K562 (cell line): Measurements from ENCODE around the gene ANKRD6.

Experiments
- CTCF ChIP-seq, 3 experiments: IDR thresholded peaks in 2 of 3; conservative IDR thresholded peaks in 1 of 3; 2 replicates each; pipeline ENCODE4 v1.5.1; 2011 to 2012; ENCODE audit warnings: low read length in 3 of 3, mild to moderate bottlenecking in 3 of 3, control low read depth in 2 of 3, improper control_type of control experiment in 1 of 3, inconsistent platforms in 1 of 3, low read depth in 1 of 3, mixed read lengths in 1 of 3, moderate library complexity in 1 of 3; ENCODE audit not compliant: insufficient read depth in 2 of 3
- FOS ChIP-seq: IDR thresholded peaks from 3 replicates; pipeline ENCODE4 v1.6.1; 2011; ENCODE audit not compliant: insufficient read length; ENCODE audit errors: extremely low read depth
- HMG20A ChIP-seq: fragments of 450-650 bp; formaldehyde crosslinking; conservative IDR thresholded peaks from 2 replicates; pipeline ENCODE4 v1.4.0; 2020; ENCODE audit warnings: mild to moderate bottlenecking, mixed read lengths
- KLF16 ChIP-seq: IDR thresholded peaks from 2 replicates; pipeline ENCODE4 v1.6.1; 2016; ENCODE audit warnings: antibody characterized with exemption
- MAFK ChIP-seq: IDR thresholded peaks from 2 replicates; pipeline ENCODE4 v1.6.1; 2011; ENCODE audit warnings: low read length, improper control_type of control experiment
- MYC ChIP-seq, 2 experiments: fragments of 250-450 bp in 1 of 2; sonication (Bioruptor Pico) in 1 of 2; IDR thresholded peaks; 2 replicates each; pipeline versions ENCODE4 v1.5.1 to v1.6.1; 2012 to 2021; ENCODE audit warnings: low read depth in 2 of 2, borderline replicate concordance in 1 of 2, improper control_type of control experiment in 1 of 2, low read length in 1 of 2, mild to moderate bottlenecking in 1 of 2, moderate library complexity in 1 of 2
- NRF1 ChIP-seq, 2 experiments: fragments of 450-650 bp; IDR thresholded peaks in 1 of 2; conservative IDR thresholded peaks in 1 of 2; 2 replicates each; pipeline ENCODE4 v1.6.1; 2014; ENCODE audit warnings: mild to moderate bottlenecking in 2 of 2
- PHF8 ChIP-seq: fragments of 200-600 bp; sonication (generic); IDR thresholded peaks from 2 replicates; pipeline ENCODE4 v1.6.1; 2012; ENCODE audit warnings: mixed run types, mild to moderate bottlenecking, inconsistent platforms, low read length, moderate library complexity, borderline replicate concordance
- REST ChIP-seq, 2 experiments: fragments of 450-650 bp; formaldehyde crosslinking in 1 of 2; IDR thresholded peaks; 2 replicates each; pipeline versions ENCODE4 v1.4.0 to v1.6.1; 2014 to 2020; ENCODE audit warnings: mild to moderate bottlenecking in 2 of 2, borderline replicate concordance in 1 of 2, low read depth in 1 of 2
- TCF7L2 ChIP-seq: fragments of 150-350 bp; IDR thresholded peaks from 2 replicates; pipeline ENCODE4 v1.6.1; 2016; ENCODE audit warnings: low read depth, mild to moderate bottlenecking, low read length, moderate library complexity
- ZBTB7A ChIP-seq: IDR thresholded peaks from 2 replicates; pipeline ENCODE4 v1.6.1; 2011; ENCODE audit warnings: low read depth, mild to moderate bottlenecking, low read length, moderate library complexity, borderline replicate concordance; ENCODE audit not compliant: control insufficient read depth
- ZNF41 ChIP-seq: fragments of 250-450 bp; sonication (Bioruptor Pico); conservative IDR thresholded peaks from 2 replicates; pipeline ENCODE4 v1.4.0; 2020; ENCODE audit warnings: mild to moderate bottlenecking

DNA sequence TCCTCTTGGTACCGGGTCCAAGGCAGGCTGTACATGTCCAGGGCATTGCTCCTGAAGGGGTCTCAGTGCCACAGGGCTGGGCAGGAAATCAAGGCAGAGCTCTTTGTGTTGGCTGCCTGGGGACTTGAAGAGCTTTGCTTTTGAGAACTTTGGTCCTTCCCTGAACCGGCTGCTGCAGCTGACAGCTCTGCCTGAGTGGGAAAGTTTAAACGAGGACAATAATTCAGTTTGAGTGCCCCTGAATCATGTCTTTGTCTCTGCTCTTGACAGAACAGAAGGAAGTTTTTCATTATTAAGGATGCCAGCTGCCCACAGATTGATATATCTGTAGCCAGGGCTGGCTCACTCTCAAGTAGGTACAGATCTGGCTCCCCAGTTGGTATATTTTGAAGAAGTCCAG, 56.1 kb downstream of the ANKRD6 start:
- TF ChIP-seq ZNF41, result no peak
- no peak for TF ChIP-seq PHF8
- no peak for TF ChIP-seq ZBTB7A
- no peak for TF ChIP-seq FOS
- TF ChIP-seq REST (IDR thresholded peaks at IDR 0.05; ENCODE audit: borderline replicate concordance), result no peak
- no peak for TF ChIP-seq REST (CRISPR knock-in tag; IDR thresholded peaks at IDR 0.05; ENCODE audit: low read depth)
- no peak for TF ChIP-seq TCF7L2
- TF ChIP-seq KLF16, result no peak
- no peak for TF ChIP-seq MYC (IDR thresholded peaks at IDR 0.05; ENCODE audit: low read depth, low read length)
- no peak for TF ChIP-seq MYC (CRISPR knock-in tag; IDR thresholded peaks at IDR 0.05; ENCODE audit: borderline replicate concordance, low read depth)
- TF ChIP-seq CTCF (IDR thresholded peaks at IDR 0.05 in 2 of 3, conservative IDR thresholded peaks at IDR 0.05 in 1 of 3; ENCODE audit: insufficient read depth in 2 of 3, low read depth in 1 of 3, low read length in 3 of 3), result no peak
- no peak for TF ChIP-seq MAFK
- TF ChIP-seq NRF1 (conservative IDR thresholded peaks at IDR 0.05 in 1 of 2, IDR thresholded peaks at IDR 0.05 in 1 of 2), result no peak
- TF ChIP-seq HMG20A (CRISPR knock-in tag), result no peak
